GM18870 (cell line): ENCODE results near the gene AJAP1.
"Not testable (repeated sequence)": the region's sequence is repeated elsewhere in the genome, so short reads cannot be mapped to it uniquely, and the experiment has no call there.

ENCODE experiments used
- ATAC-seq: cut with Tn5 transposase; IDR thresholded peaks from one replicate; pipeline ENCODE4 v1.9.1; 2021; ENCODE audit warnings: moderate library complexity; ENCODE audit not compliant: unreplicated experiment

Gene AJAP1

GRCh38 chr1:4657244-4657789 is 2.9 kb downstream of the AJAP1 start:
- no peak for ATAC-seq

GRCh38 chr1:4657960-4658541 is 3.6 kb downstream of the AJAP1 start:
- ATAC-seq: no peak

- ATAC-seq: no peak
Observed at GRCh38 chr1:4658643-4659628, 4.5 kb downstream of the AJAP1 start.

- ATAC-seq: no peak
Observed at GRCh38 chr1:4660917-4661594, 6.6 kb downstream of the AJAP1 start.

- no peak for ATAC-seq
Observed at GRCh38 chr1:4661595-4661917, 7.1 kb downstream of the AJAP1 start.

- no peak for ATAC-seq
Observed at GRCh38 chr1:4662168-4662567, 7.8 kb downstream of the AJAP1 start.

- ATAC-seq: no peak
Observed at GRCh38 chr1:4662723-4663122, 8.3 kb downstream of the AJAP1 start.

- ATAC-seq: no peak
Observed at GRCh38 chr1:4664095-4664494, 9.7 kb downstream of the AJAP1 start.

GRCh38 chr1:4664606-4665005 is 10.2 kb downstream of the AJAP1 start:
- ATAC-seq: no peak

- no peak for ATAC-seq
Observed at GRCh38 chr1:4665456-4665855, 11.0 kb downstream of the AJAP1 start.

- not testable (repeated sequence) for ATAC-seq
Observed at GRCh38 chr1:4666683-4667082, 12.3 kb downstream of the AJAP1 start.

- no peak for ATAC-seq
Observed at GRCh38 chr1:4668743-4669700, 14.6 kb downstream of the AJAP1 start.

GRCh38 chr1:4670265-4670664 is 15.9 kb downstream of the AJAP1 start:
- no peak for ATAC-seq

- no peak for ATAC-seq
Observed at GRCh38 chr1:4671828-4672227, 17.4 kb downstream of the AJAP1 start.

GRCh38 chr1:4673494-4673893 is 19.1 kb downstream of the AJAP1 start:
- ATAC-seq: no peak

GRCh38 chr1:4674117-4674516 is 19.7 kb downstream of the AJAP1 start:
- no peak for ATAC-seq

GRCh38 chr1:4674676-4675075 is 20.3 kb downstream of the AJAP1 start:
- no peak for ATAC-seq

GRCh38 chr1:4675454-4676186 is 21.2 kb downstream of the AJAP1 start:
- no peak for ATAC-seq

GRCh38 chr1:4676253-4676652 is 21.8 kb downstream of the AJAP1 start:
- no peak for ATAC-seq

GRCh38 chr1:4677608-4678007 is 23.2 kb downstream of the AJAP1 start:
- ATAC-seq: no peak
